Activated CD8-positive, alpha-beta memory T cell treated with anti-CD3 and anti-CD28 coated beads, Interleukin-2, amount 50 U/mL, for 1 hour (primary cell): Measurements from ENCODE around the gene WDR90.

ENCODE experiments used
- DNase-seq: peaks from one replicate; pipeline ENCODE4 v3.0.0-alpha.2; 2020; ENCODE audit errors: extremely low read depth

Gene WDR90

GRCh38 chr16:638836-639235 is 10.3 kb upstream of the WDR90 start:
- DNase-seq, result no peak

- no peak for DNase-seq
These were observed 8.6 kb upstream of the WDR90 start for GRCh38 chr16:640614-641013.

- DNase-seq, result no peak
These were observed 7.6 kb upstream of the WDR90 start, which contains the start of gene MCRIP2 for GRCh38 chr16:641326-642188. TSS of gene MCRIP2 (plus strand) at chr16:641828. CDS start at chr16:641992, 164 bp downstream.

- DNase-seq, result no peak
These were observed 6.7 kb upstream of the WDR90 start for GRCh38 chr16:642189-643049.

- DNase-seq, result no peak
These were observed 6.2 kb upstream of the WDR90 start for GRCh38 chr16:643050-643368.

GRCh38 chr16:644556-644955 is 4.6 kb upstream of the WDR90 start:
- DNase-seq, result no peak

- no peak for DNase-seq
These were observed 3.1 kb upstream of the WDR90 start for GRCh38 chr16:645852-646678.

- no peak for DNase-seq
These were observed 2.4 kb upstream of the WDR90 start for GRCh38 chr16:646679-647172.

- DNase-seq, result no peak
These were observed 1.8 kb upstream of the WDR90 start for GRCh38 chr16:647173-647902.

- no peak for DNase-seq
These were observed 939 bp upstream of the WDR90 start for GRCh38 chr16:648071-648780.

- no peak for DNase-seq
These were observed 466 bp downstream of the WDR90 start for GRCh38 chr16:649631-650030.

- no peak for DNase-seq
These were observed 2.7 kb downstream of the WDR90 start for GRCh38 chr16:651844-652243.

GRCh38 chr16:652454-653305 is 3.5 kb downstream of the WDR90 start:
- DNase-seq, result no peak

- no peak for DNase-seq
These were observed 4.9 kb downstream of the WDR90 start for GRCh38 chr16:654034-654433.

- DNase-seq, result no peak
These were observed 8.3 kb downstream of the WDR90 start for GRCh38 chr16:657487-657886.

GRCh38 chr16:658679-659571 is 9.8 kb downstream of the WDR90 start:
- no peak for DNase-seq

GRCh38 chr16:659618-660017 is 10.5 kb downstream of the WDR90 start:
- no peak for DNase-seq

GRCh38 chr16:660132-660458 is 10.9 kb downstream of the WDR90 start:
- no peak for DNase-seq
